ENCODE results near the gene MTA1.

- TF ChIP-seq CTCF (IDR thresholded peaks at IDR 0.05; ENCODE audit: insufficient read depth, low read length) (no peak), GABPA (IDR thresholded peaks at IDR 0.05; ENCODE audit: low read depth) (no peak), POLR2AphosphoS5 (IDR thresholded peaks at IDR 0.05; ENCODE audit: low read depth) (no peak), REST (IDR thresholded peaks at IDR 0.05; ENCODE audit: insufficient replicate concordance, low read depth) (no peak)
Measured at GRCh38 chr14:105386581-105387529, 32.8 kb upstream of the MTA1 start.

Data from HL-60 (cell line).